Measurements from ENCODE around the gene GPC3.

GPC3 gene

DNA sequence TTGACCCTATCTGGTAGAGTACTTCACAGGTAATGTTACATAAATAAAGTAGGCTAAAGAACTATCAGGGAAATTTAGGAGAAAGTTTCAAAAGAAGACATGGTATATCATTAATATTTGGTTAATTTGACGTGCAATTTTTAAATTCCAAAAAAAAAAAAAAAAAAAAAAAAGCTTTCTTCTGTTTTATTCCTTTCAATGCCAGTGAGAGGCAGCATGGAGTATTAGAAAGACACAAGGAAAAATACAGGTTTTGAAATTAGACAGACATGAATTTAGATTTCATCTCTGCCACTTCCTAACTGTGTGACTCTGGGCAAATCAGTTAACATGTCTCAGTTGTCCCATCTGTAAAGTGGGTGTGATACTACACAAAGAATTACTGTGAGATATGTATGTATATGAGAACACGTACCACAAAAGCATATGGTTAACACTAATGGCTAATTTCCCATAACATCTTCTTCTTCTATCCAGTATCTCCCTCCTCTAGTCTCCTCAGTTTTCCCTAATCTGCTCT lies 132.5 kb downstream of the GPC3 start:
- Histone ChIP-seq H3K4me3 (ENCODE audit: control insufficient read depth in 1 of 7, extremely low read depth in 1 of 7, insufficient read depth in 4 of 7, low read depth in 2 of 7, low read length in 6 of 7) (no peak overlapping the region), H3K27ac (ENCODE audit: insufficient read depth in 1 of 2, low read depth in 1 of 2, low read length in 2 of 2, poor library complexity in 1 of 2, severe bottlenecking in 2 of 2) (no peak overlapping the region), H3K27me3 (replicated peaks in 2 of 5; ENCODE audit: control insufficient read depth in 4 of 5, insufficient read depth in 5 of 5, low read length in 4 of 5) (no peaks in the 10 kb centered on the region), H3K36me3 (ENCODE audit: control insufficient read depth in 4 of 4, insufficient read depth in 4 of 4, low read length in 3 of 4) (no peaks in the 10 kb centered on the region), H3K9me3 (ENCODE audit: control extremely low read depth in 1 of 5, control insufficient read depth in 4 of 5, insufficient read depth in 2 of 5, low read depth in 1 of 5, low read length in 4 of 5) (no peaks in the 10 kb centered on the region), H3K4me1 (ENCODE audit: control extremely low read depth in 1 of 4, control insufficient read depth in 4 of 4, insufficient read depth in 4 of 4, low read length in 3 of 4) (no peaks in the 10 kb centered on the region)
- POLR2A ChIA-PET: no interaction called here
- CTCF ChIA-PET: no interaction called here
- WGBS (ENCODE audit: insufficient coverage): no CpG with 5 or more reads among the region's 2 CpGs
- DNase-seq: peak in 1 of 3 donors; percentile 0

DNA sequence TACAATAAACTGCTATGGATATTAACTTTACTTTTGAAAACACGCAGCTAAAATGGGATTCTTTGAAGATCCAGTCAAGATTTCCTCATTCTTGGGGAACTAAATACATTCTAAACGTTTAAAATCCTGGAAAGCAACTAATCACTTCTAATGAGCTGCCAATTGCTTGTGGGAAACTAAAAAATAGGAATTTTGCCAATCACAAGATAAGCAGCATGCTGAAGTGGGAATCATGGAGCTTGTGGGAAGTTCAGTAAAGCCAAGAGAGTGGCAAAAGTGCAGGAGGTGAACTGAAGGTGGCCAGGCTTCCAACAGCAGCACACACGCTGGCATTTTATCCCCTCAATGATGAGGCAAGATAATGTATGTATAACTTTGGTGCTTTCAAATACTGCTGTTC lies 133.0 kb downstream of the GPC3 start:
- ChIA-PET CTCF (no interaction called here), POLR2A (no interaction called here)
- Histone ChIP-seq H3K36me3 (ENCODE audit: control insufficient read depth in 4 of 4, insufficient read depth in 4 of 4, low read length in 3 of 4) (no peaks in the 10 kb centered on the region), H3K27me3 (replicated peaks in 2 of 5; ENCODE audit: control insufficient read depth in 4 of 5, insufficient read depth in 5 of 5, low read length in 4 of 5) (peaks cover 0 to 1% (median 0%) of the 10 kb centered on the region in 5 experiments), H3K4me1 (ENCODE audit: control extremely low read depth in 1 of 4, control insufficient read depth in 4 of 4, insufficient read depth in 4 of 4, low read length in 3 of 4) (no peaks in the 10 kb centered on the region), H3K4me3 (ENCODE audit: control insufficient read depth in 1 of 7, extremely low read depth in 1 of 7, insufficient read depth in 4 of 7, low read depth in 2 of 7, low read length in 6 of 7) (no peak overlapping the region), H3K27ac (ENCODE audit: insufficient read depth in 1 of 2, low read depth in 1 of 2, low read length in 2 of 2, poor library complexity in 1 of 2, severe bottlenecking in 2 of 2) (no peak overlapping the region), H3K9me3 (ENCODE audit: control extremely low read depth in 1 of 5, control insufficient read depth in 4 of 5, insufficient read depth in 2 of 5, low read depth in 1 of 5, low read length in 4 of 5) (no peaks in the 10 kb centered on the region)
- DNase-seq: no peak
- 67% methylated on average over 2 of the region's 3 CpGs for WGBS (ENCODE audit: insufficient coverage)

DNA sequence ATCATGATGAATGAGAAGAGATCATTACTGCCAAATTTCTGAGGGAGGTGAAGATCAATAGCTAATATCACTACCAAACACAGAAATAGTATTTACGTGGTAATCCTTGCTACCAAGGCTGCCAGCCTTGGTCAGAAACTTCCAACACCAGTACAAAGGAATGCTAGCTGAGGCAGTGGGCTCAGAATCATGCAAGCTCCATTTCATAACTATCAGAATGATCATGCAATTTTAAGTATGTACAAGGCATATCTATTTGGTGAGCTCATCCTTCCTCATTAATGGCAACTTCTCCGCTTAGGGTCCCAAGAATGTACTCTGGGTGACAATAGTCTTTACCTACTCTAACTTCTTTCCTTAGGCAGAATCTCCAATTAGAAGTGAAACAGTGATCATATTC lies 135.0 kb downstream of the GPC3 start:
- H3K9me3 ChIP-seq (ENCODE audit: control extremely low read depth in 1 of 5, control insufficient read depth in 4 of 5, insufficient read depth in 2 of 5, low read depth in 1 of 5, low read length in 4 of 5): no peaks in the 10 kb centered on the region
- DNase-seq: no peak
- CTCF ChIA-PET: no interaction called here
- peaks cover 0 to 2% (median 0%) of the 10 kb centered on the region in 5 experiments for H3K27me3 ChIP-seq (replicated peaks in 2 of 5; ENCODE audit: control insufficient read depth in 4 of 5, insufficient read depth in 5 of 5, low read length in 4 of 5)
- POLR2A ChIA-PET: no interaction called here
- WGBS (ENCODE audit: insufficient coverage): 100% methylated on average over 2 of the region's 2 CpGs
- no peaks in the 10 kb centered on the region for H3K4me1 ChIP-seq (ENCODE audit: control extremely low read depth in 1 of 4, control insufficient read depth in 4 of 4, insufficient read depth in 4 of 4, low read length in 3 of 4)
- H3K27ac ChIP-seq (ENCODE audit: insufficient read depth in 1 of 2, low read depth in 1 of 2, low read length in 2 of 2, poor library complexity in 1 of 2, severe bottlenecking in 2 of 2): no peak overlapping the region
- no peak overlapping the region for H3K4me3 ChIP-seq (ENCODE audit: control insufficient read depth in 1 of 7, extremely low read depth in 1 of 7, insufficient read depth in 4 of 7, low read depth in 2 of 7, low read length in 6 of 7)
- no peaks in the 10 kb centered on the region for H3K36me3 ChIP-seq (ENCODE audit: control insufficient read depth in 4 of 4, insufficient read depth in 4 of 4, low read length in 3 of 4)

DNA sequence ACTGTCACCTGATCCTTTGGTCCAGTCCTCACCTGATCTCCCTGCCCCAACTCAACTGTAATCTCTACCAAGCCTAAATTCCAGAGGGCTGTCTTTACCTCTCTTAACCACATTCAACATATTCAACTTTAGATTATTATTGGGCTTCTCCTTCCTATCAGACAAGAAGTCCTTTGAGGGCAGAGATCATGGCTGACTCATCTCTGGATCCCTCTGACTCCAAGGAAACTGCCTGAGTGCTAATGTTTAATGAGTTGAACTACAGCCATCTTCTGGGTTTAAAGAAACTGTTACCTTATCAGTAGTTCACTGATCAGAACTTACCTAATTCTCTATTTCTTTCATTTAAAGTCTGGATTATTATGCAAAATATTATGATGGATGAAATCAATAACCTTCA lies 135.7 kb downstream of the GPC3 start:
- Histone ChIP-seq H3K4me1 (ENCODE audit: control extremely low read depth in 1 of 4, control insufficient read depth in 4 of 4, insufficient read depth in 4 of 4, low read length in 3 of 4) (no peaks in the 10 kb centered on the region), H3K9me3 (ENCODE audit: control extremely low read depth in 1 of 5, control insufficient read depth in 4 of 5, insufficient read depth in 2 of 5, low read depth in 1 of 5, low read length in 4 of 5) (no peaks in the 10 kb centered on the region), H3K36me3 (ENCODE audit: control insufficient read depth in 4 of 4, insufficient read depth in 4 of 4, low read length in 3 of 4) (no peaks in the 10 kb centered on the region), H3K27me3 (replicated peaks in 2 of 5; ENCODE audit: control insufficient read depth in 4 of 5, insufficient read depth in 5 of 5, low read length in 4 of 5) (peaks cover 0 to 2% (median 0%) of the 10 kb centered on the region in 5 experiments), H3K4me3 (ENCODE audit: control insufficient read depth in 1 of 7, extremely low read depth in 1 of 7, insufficient read depth in 4 of 7, low read depth in 2 of 7, low read length in 6 of 7) (no peak overlapping the region), H3K27ac (ENCODE audit: insufficient read depth in 1 of 2, low read depth in 1 of 2, low read length in 2 of 2, poor library complexity in 1 of 2, severe bottlenecking in 2 of 2) (no peak overlapping the region)
- ChIA-PET POLR2A (no interaction called here), CTCF (no interaction called here)
- no peak for DNase-seq

DNA sequence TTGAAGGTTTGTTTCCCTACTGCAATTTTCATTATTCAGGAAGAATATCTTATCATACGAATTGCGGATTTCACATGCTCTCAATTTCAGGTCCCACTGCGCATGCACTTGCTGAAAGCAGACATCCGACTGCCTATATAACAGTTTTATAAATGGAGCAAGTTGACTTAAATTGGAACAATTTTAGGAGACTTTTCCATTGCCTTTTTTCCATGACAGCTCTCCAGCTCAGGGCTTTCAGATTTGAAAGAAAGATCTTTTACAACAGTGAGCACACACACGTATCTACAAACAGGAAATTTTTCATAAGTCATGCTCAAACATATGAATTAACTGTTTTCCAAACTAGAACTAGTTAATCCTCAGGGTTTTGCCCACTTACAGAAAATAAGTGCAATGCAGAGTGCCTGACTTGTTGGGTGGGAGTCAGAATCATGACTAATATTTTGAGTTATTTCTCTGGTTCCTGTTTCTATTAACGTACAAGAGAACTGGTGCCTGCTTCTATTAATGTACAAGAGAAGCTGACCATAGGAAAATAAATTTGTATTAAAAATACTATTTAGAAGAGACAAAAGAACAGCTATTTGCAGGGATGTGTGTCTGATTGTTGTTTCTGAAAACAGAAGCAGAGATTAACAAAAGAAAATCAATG lies 137.9 kb downstream of the GPC3 start:
- DNase-seq: no peak
- Histone ChIP-seq H3K36me3 (ENCODE audit: control insufficient read depth in 4 of 4, insufficient read depth in 4 of 4, low read length in 3 of 4) (no peaks in the 10 kb centered on the region), H3K27me3 (replicated peaks in 2 of 5; ENCODE audit: control insufficient read depth in 4 of 5, insufficient read depth in 5 of 5, low read length in 4 of 5) (peaks cover 0 to 2% (median 0%) of the 10 kb centered on the region in 5 experiments), H3K9me3 (ENCODE audit: control extremely low read depth in 1 of 5, control insufficient read depth in 4 of 5, insufficient read depth in 2 of 5, low read depth in 1 of 5, low read length in 4 of 5) (no peaks in the 10 kb centered on the region), H3K4me1 (ENCODE audit: control extremely low read depth in 1 of 4, control insufficient read depth in 4 of 4, insufficient read depth in 4 of 4, low read length in 3 of 4) (no peaks in the 10 kb centered on the region), H3K4me3 (ENCODE audit: control insufficient read depth in 1 of 7, extremely low read depth in 1 of 7, insufficient read depth in 4 of 7, low read depth in 2 of 7, low read length in 6 of 7) (no peak overlapping the region), H3K27ac (ENCODE audit: insufficient read depth in 1 of 2, low read depth in 1 of 2, low read length in 2 of 2, poor library complexity in 1 of 2, severe bottlenecking in 2 of 2) (no peak overlapping the region)
- 92% methylated on average over 2 of the region's 6 CpGs for WGBS (ENCODE audit: insufficient coverage)
- ChIA-PET POLR2A (no interaction called here), CTCF (interaction anchor here (1.2 kb wide), 1 partner anchor 11 kb away, joined by 3 read pairs; no protein-coding TSS in a partner anchor)

DNA sequence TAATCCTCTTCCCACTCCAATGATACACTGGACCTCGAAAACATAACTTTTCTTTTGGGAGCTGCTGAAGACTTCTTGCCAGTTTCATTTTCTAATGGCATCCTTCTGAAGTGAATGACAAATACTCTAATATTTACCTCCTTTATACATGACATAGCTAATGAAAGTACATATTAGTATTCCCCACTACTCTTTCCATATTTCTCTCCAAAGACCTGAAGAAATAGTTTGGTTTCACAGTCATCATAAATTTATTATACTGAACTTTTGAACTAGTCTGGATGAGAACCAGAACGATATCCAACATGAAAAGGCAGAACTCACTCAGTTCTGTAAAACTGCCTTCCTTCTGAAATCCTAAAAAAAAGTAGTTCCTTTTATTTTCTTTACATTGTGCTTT lies 139.1 kb downstream of the GPC3 start:
- peaks cover 0 to 2% (median 0%) of the 10 kb centered on the region in 5 experiments for H3K27me3 ChIP-seq (replicated peaks in 2 of 5; ENCODE audit: control insufficient read depth in 4 of 5, insufficient read depth in 5 of 5, low read length in 4 of 5)
- no peaks in the 10 kb centered on the region for H3K36me3 ChIP-seq (ENCODE audit: control insufficient read depth in 4 of 4, insufficient read depth in 4 of 4, low read length in 3 of 4)
- no peak overlapping the region for H3K27ac ChIP-seq (ENCODE audit: insufficient read depth in 1 of 2, low read depth in 1 of 2, low read length in 2 of 2, poor library complexity in 1 of 2, severe bottlenecking in 2 of 2)
- no peaks in the 10 kb centered on the region for H3K9me3 ChIP-seq (ENCODE audit: control extremely low read depth in 1 of 5, control insufficient read depth in 4 of 5, insufficient read depth in 2 of 5, low read depth in 1 of 5, low read length in 4 of 5)
- 40% methylated on average over 2 of the region's 2 CpGs for WGBS (ENCODE audit: insufficient coverage)
- ChIA-PET POLR2A (no interaction called here), CTCF (interaction anchor here (1.2 kb wide), 1 partner anchor 10 kb away, joined by 3 read pairs; no protein-coding TSS in a partner anchor)
- no peaks in the 10 kb centered on the region for H3K4me1 ChIP-seq (ENCODE audit: control extremely low read depth in 1 of 4, control insufficient read depth in 4 of 4, insufficient read depth in 4 of 4, low read length in 3 of 4)
- no peak overlapping the region for H3K4me3 ChIP-seq (ENCODE audit: control insufficient read depth in 1 of 7, extremely low read depth in 1 of 7, insufficient read depth in 4 of 7, low read depth in 2 of 7, low read length in 6 of 7)
- no peak for DNase-seq

DNA sequence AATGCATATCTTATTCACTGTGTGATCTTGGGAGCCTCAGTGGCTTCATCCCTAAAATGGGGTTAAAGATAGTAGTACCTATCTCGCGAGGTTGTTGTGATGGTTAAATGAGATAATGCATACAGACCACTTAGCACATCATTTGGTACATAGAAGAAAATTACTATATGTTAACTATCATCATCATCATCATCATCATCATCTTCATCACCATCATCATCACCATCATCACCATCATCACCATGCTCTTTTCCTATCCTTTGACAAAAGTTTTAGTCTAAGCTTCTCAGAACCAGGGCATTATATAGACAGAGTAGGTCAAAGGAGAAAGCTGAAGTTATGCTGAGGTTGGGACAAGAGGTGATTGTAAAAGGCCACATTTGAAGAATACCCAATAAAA lies 145.0 kb downstream of the GPC3 start:
- no peak overlapping the region for H3K27ac ChIP-seq (ENCODE audit: insufficient read depth in 1 of 2, low read depth in 1 of 2, low read length in 2 of 2, poor library complexity in 1 of 2, severe bottlenecking in 2 of 2)
- WGBS (ENCODE audit: insufficient coverage): no CpG with 5 or more reads among the region's 2 CpGs
- CTCF ChIA-PET: interaction anchor here (1.0 kb wide), 1 partner anchor 48 kb away, joined by 4 read pairs; no protein-coding TSS in a partner anchor
- no peaks in the 10 kb centered on the region for H3K9me3 ChIP-seq (ENCODE audit: control extremely low read depth in 1 of 5, control insufficient read depth in 4 of 5, insufficient read depth in 2 of 5, low read depth in 1 of 5, low read length in 4 of 5)
- no peaks in the 10 kb centered on the region for H3K36me3 ChIP-seq (ENCODE audit: control insufficient read depth in 4 of 4, insufficient read depth in 4 of 4, low read length in 3 of 4)
- no peaks in the 10 kb centered on the region for H3K4me1 ChIP-seq (ENCODE audit: control extremely low read depth in 1 of 4, control insufficient read depth in 4 of 4, insufficient read depth in 4 of 4, low read length in 3 of 4)
- no peak overlapping the region for H3K4me3 ChIP-seq (ENCODE audit: control insufficient read depth in 1 of 7, extremely low read depth in 1 of 7, insufficient read depth in 4 of 7, low read depth in 2 of 7, low read length in 6 of 7)
- POLR2A ChIA-PET: no interaction called here
- H3K27me3 ChIP-seq (replicated peaks in 2 of 5; ENCODE audit: control insufficient read depth in 4 of 5, insufficient read depth in 5 of 5, low read length in 4 of 5): peaks cover 0 to 5% (median 0%) of the 10 kb centered on the region in 5 experiments
- DNase-seq: no peak

Measured in common myeloid progenitor, CD34-positive (primary cell).